IMR-90 (cell line): ENCODE results near the gene COTL1. TPM values are rescaled to one million over a fixed set of nuclear protein-coding genes. Genes with fewer than 3 reads are reported as not detected.

Source experiments
- ATAC-seq: fragments of 200-7000 bp; cut with Tn5 transposase; 2 replicates; pipeline ENCODE4 v1.9.1; 2020; ENCODE audit warnings: low read depth, mild to moderate bottlenecking, moderate library complexity
- BruUV-seq: library from RNA; stranded (reverse); fragments of 400-500 nt; replicated peaks from 2 replicates; lab custom pipeline; 2021; lab: Mats Ljungman, UMichigan
- CTCF ChIA-PET: fragments of 300-600 bp; formaldehyde crosslinking; extraction: SDS; loops from one replicate; lab custom pipeline; 2021; ENCODE audit warnings: antibody characterized with exemption; lab: Yijun Ruan, JAX
- POLR2A ChIA-PET: fragments of 300-600 bp; sonication (Branson Sonifier 250); formaldehyde crosslinking; loops from one replicate; lab custom pipeline; 2022; ENCODE audit warnings: antibody characterized with exemption; ENCODE audit not compliant: unreplicated experiment; lab: Charles Lee
- DNase-seq: peaks from one replicate; pipeline ENCODE4 v3.0.0; 2013
- H2AFZ ChIP-seq: replicated peaks from 2 replicates; pipeline ENCODE3; 2013; ENCODE audit warnings: low read length, mild to moderate bottlenecking; ENCODE audit not compliant: poor library complexity
- H2AK5ac ChIP-seq: 2 replicates; pipeline ENCODE4 v1.6.1; 2013; ENCODE audit warnings: low read depth, low read length, inconsistent platforms
- H2AK9ac ChIP-seq: replicated peaks from 2 replicates; pipeline ENCODE3; 2013; ENCODE audit warnings: mild to moderate bottlenecking, low read depth, low read length, moderate library complexity; ENCODE audit not compliant: poor library complexity
- H2BK120ac ChIP-seq: 2 replicates; pipeline ENCODE4 v1.6.1; 2013; ENCODE audit warnings: low read depth, low read length, inconsistent platforms
- H2BK15ac ChIP-seq: 3 replicates; pipeline ENCODE4 v1.6.1; 2013; ENCODE audit warnings: low read depth, low read length, inconsistent platforms
- H2BK20ac ChIP-seq: 2 replicates; pipeline ENCODE4 v1.6.1; 2013; ENCODE audit warnings: low read depth, mild to moderate bottlenecking, inconsistent platforms, low read length, moderate library complexity
- H2BK5ac ChIP-seq: 2 replicates; pipeline ENCODE4 v1.6.1; 2013; ENCODE audit warnings: mild to moderate bottlenecking, low read depth, low read length, inconsistent platforms; ENCODE audit not compliant: poor library complexity, severe bottlenecking
- H3K14ac ChIP-seq: replicated peaks from 2 replicates; pipeline ENCODE4 v1.6.1; 2013; ENCODE audit warnings: low read depth, low read length, inconsistent platforms
- H3K18ac ChIP-seq: 2 replicates; pipeline ENCODE4 v1.6.1; 2013; ENCODE audit warnings: low read depth, low read length, control low read depth
- H3K23ac ChIP-seq: 2 replicates; pipeline ENCODE4 v1.6.1; 2013; ENCODE audit warnings: low read depth, low read length, inconsistent platforms
- H3K27ac ChIP-seq: 2 replicates; pipeline ENCODE4 v1.5.1; 2013; ENCODE audit warnings: mild to moderate bottlenecking, control low read depth, low read length; ENCODE audit not compliant: insufficient read depth
- H3K27me3 ChIP-seq: 2 replicates; pipeline ENCODE4 v1.6.1; 2013; ENCODE audit warnings: low read length; ENCODE audit not compliant: control insufficient read depth, insufficient read depth
- H3K36me3 ChIP-seq: 2 replicates; pipeline ENCODE4 v1.6.1; 2013; ENCODE audit warnings: low read length, mixed read lengths; ENCODE audit not compliant: control insufficient read depth, insufficient read depth
- H3K4ac ChIP-seq: 2 replicates; pipeline ENCODE4 v1.6.1; 2013; ENCODE audit warnings: low read depth, low read length, inconsistent platforms
- H3K4me1 ChIP-seq: 2 replicates; pipeline ENCODE4 v1.6.1; 2013; ENCODE audit warnings: low read length, mixed read lengths; ENCODE audit not compliant: control insufficient read depth, insufficient read depth
- H3K4me2 ChIP-seq: 2 replicates; pipeline ENCODE4 v1.6.1; 2013; ENCODE audit warnings: low read depth, mild to moderate bottlenecking, control low read depth, low read length, moderate library complexity
- H3K4me3 ChIP-seq: 2 replicates; pipeline ENCODE4 v1.5.1; 2013; ENCODE audit warnings: low read depth, mild to moderate bottlenecking, control low read depth, low read length, moderate library complexity; ENCODE audit not compliant: insufficient read depth
- H3K56ac ChIP-seq: 2 replicates; pipeline ENCODE4 v1.6.1; 2013; ENCODE audit warnings: low read length, inconsistent platforms; ENCODE audit not compliant: insufficient read depth; ENCODE audit errors: extremely low read depth
- H3K79me1 ChIP-seq, 2 experiments: 2 replicates each; pipeline ENCODE4 v1.6.1; 2013; ENCODE audit warnings: low read length in 2 of 2, inconsistent platforms in 1 of 2, low read depth in 1 of 2
- H3K9ac ChIP-seq: 2 replicates; pipeline ENCODE4 v1.6.1; 2013; ENCODE audit warnings: low read depth, low read length, control low read depth
- H3K9me1 ChIP-seq: 2 replicates; pipeline ENCODE4 v1.6.1; 2013; ENCODE audit warnings: low read length, inconsistent platforms; ENCODE audit not compliant: insufficient read depth
- H3K9me3 ChIP-seq: 2 replicates; pipeline ENCODE4 v1.6.1; 2013; ENCODE audit warnings: low read length; ENCODE audit not compliant: control insufficient read depth, insufficient read depth
- H4K20me1 ChIP-seq: 2 replicates; pipeline ENCODE4 v1.6.1; 2013; ENCODE audit warnings: low read length, inconsistent platforms; ENCODE audit not compliant: insufficient read depth
- H4K5ac ChIP-seq: 2 replicates; pipeline ENCODE4 v1.6.1; 2013; ENCODE audit warnings: mild to moderate bottlenecking, low read depth, low read length, control low read depth
- H4K8ac ChIP-seq, 2 experiments: 2 replicates each; pipeline ENCODE4 v1.6.1; 2013; ENCODE audit warnings: low read depth in 2 of 2, low read length in 2 of 2, control low read depth in 1 of 2, inconsistent platforms in 1 of 2
- H4K91ac ChIP-seq: 2 replicates; pipeline ENCODE4 v1.6.1; 2013; ENCODE audit warnings: low read depth, low read length, inconsistent platforms; ENCODE audit not compliant: insufficient read depth
- BHLHE40 ChIP-seq: fragments of 150-350 bp; IDR thresholded peaks from 2 replicates; pipeline ENCODE4 v1.6.1; 2016; ENCODE audit warnings: mild to moderate bottlenecking, low read depth, low read length
- CEBPB ChIP-seq: IDR thresholded peaks from 2 replicates; pipeline ENCODE4 v1.6.1; 2012; ENCODE audit warnings: low read depth, low read length, improper control_type of control experiment
- CHD1 ChIP-seq: IDR thresholded peaks from 2 replicates; pipeline ENCODE4 v1.6.1; 2012; ENCODE audit warnings: low read depth, low read length, improper control_type of control experiment
- FOS ChIP-seq: fragments of 150-350 bp; IDR thresholded peaks from 2 replicates; pipeline ENCODE4 v1.6.1; 2016; ENCODE audit warnings: low read depth, low read length
- MAFK ChIP-seq: IDR thresholded peaks from 2 replicates; pipeline ENCODE4 v1.6.1; 2012; ENCODE audit warnings: low read depth, low read length, improper control_type of control experiment
- MAZ ChIP-seq: IDR thresholded peaks from 2 replicates; pipeline ENCODE4 v1.6.1; 2012; ENCODE audit warnings: low read depth, mild to moderate bottlenecking, low read length, improper control_type of control experiment, moderate library complexity, borderline replicate concordance
- MXI1 ChIP-seq: IDR thresholded peaks from 2 replicates; pipeline ENCODE4 v1.6.1; 2012; ENCODE audit warnings: low read depth, mild to moderate bottlenecking, low read length, moderate library complexity, borderline replicate concordance
- NFE2L2 ChIP-seq: fragments of 150-350 bp; IDR thresholded peaks from 2 replicates; pipeline ENCODE4 v1.6.1; 2016; ENCODE audit warnings: low read depth, mild to moderate bottlenecking, low read length
- POLR2A ChIP-seq: IDR thresholded peaks from 2 replicates; pipeline ENCODE4 v1.6.1; 2012; ENCODE audit warnings: mild to moderate bottlenecking, low read depth, low read length
- RAD21 ChIP-seq: IDR thresholded peaks from 2 replicates; pipeline ENCODE4 v1.6.1; 2012; ENCODE audit warnings: low read length, improper control_type of control experiment
- RCOR1 ChIP-seq: IDR thresholded peaks from 2 replicates; pipeline ENCODE4 v1.6.1; 2012; ENCODE audit warnings: mild to moderate bottlenecking, low read length, improper control_type of control experiment; ENCODE audit not compliant: insufficient replicate concordance
- RFX5 ChIP-seq: IDR thresholded peaks from 2 replicates; pipeline ENCODE4 v1.8.0; 2012; ENCODE audit warnings: low read depth, mild to moderate bottlenecking, low read length, moderate library complexity
- SMC3 ChIP-seq: fragments of 150-350 bp; IDR thresholded peaks from 2 replicates; pipeline ENCODE4 v1.6.1; 2016; ENCODE audit warnings: low read depth, mild to moderate bottlenecking, antibody characterized with exemption, low read length, moderate library complexity
- WGBS, 2 experiments: methylation state at CpG; one replicate each; pipeline versions ENCODE4 v1.1.5 to v1.1.7; 2013; ENCODE audit warnings: missing lambda C conversion rate in 2 of 2; ENCODE audit not compliant: insufficient read length in 1 of 2; ENCODE audit errors: extremely low coverage in 2 of 2; 5-methylcytosine and 5-hydroxymethylcytosine counted together
- dilution Hi-C: fragments of 300-500 bp; cut with HindIII; formaldehyde crosslinking; loops from one replicate; pipeline ENCODE4 v1.14.3; 2018; ENCODE audit warnings: low sequenced_read_pairs; ENCODE audit not compliant: unreplicated experiment
- in situ Hi-C: fragments of 300-500 bp; cut with MboI; formaldehyde crosslinking; loops from 3 replicates; pipeline ENCODE4 v1.14.3; 2019; ENCODE audit warnings: low sequenced_read_pairs, inconsistent platforms, mixed read lengths
- intact Hi-C: fragments of 100-400 bp; cut with micrococcal nuclease; formaldehyde crosslinking; loops from 2 replicates; pipeline ENCODE4 v1.10.0; 2022
- polyA plus RNA-seq, 3 experiments: library from polyadenylated mRNA; depleted of rRNA; stranded (reverse); fragments of >200 nt; gene quantifications; 2 replicates each; pipeline ENCODE4 v1.2.3, GENCODE V29; 2012; ENCODE audit warnings: low replicate concordance in 1 of 3
- total RNA-seq: library from RNA; depleted of rRNA; stranded (reverse); fragments of >200 nt; gene quantifications from 2 replicates; pipeline ENCODE4 v1.2.3, GENCODE V29; 2012
- TF ChIP-seq, protein P1 (sequence below): fragments of 150-350 bp; IDR thresholded peaks from 2 replicates; pipeline ENCODE4 v1.6.1; 2016; ENCODE audit warnings: low read depth, mild to moderate bottlenecking, low read length, moderate library complexity, borderline replicate concordance
- TF ChIP-seq, protein P2 (sequence below): fragments of 150-350 bp; IDR thresholded peaks from 2 replicates; pipeline ENCODE4 v1.6.1; 2017; ENCODE audit warnings: mild to moderate bottlenecking, antibody characterized with exemption, low read length, low read depth
- TF ChIP-seq, protein P3 (sequence below): conservative IDR thresholded peaks from 2 replicates; pipeline ENCODE4 v1.5.1; 2012; ENCODE audit warnings: mild to moderate bottlenecking, low read depth, low read length, improper control_type of control experiment

COTL1 gene
- total and polyA plus RNA-seq, 2 of the 4 experiments (the other 2 are of a cell fraction) = 144 to 258 TPM

GRCh38 chr16:84521497-84521770, 96.4 kb downstream of the COTL1 start:
- no peak overlapping the region for H2AFZ ChIP-seq
- in situ Hi-C loops = no loop called here
- no peaks in the 10 kb centered on the region for H3K36me3 ChIP-seq
- no peak overlapping the region for H3K23ac ChIP-seq
- H2BK15ac ChIP-seq = 0 out of 3 replicates have a peak overlapping the region, but pooled peaks have one; percentile 3
- no peak overlapping the region for H3K27ac ChIP-seq
- peaks cover 2% of the 10 kb centered on the region for H3K4me1 ChIP-seq
- no peak for DNase-seq
- H2AK9ac ChIP-seq = no peak overlapping the region
- intact Hi-C loops = no loop called here
- H2BK5ac ChIP-seq = no peak overlapping the region
- no peak overlapping the region for H4K8ac ChIP-seq
- no peak overlapping the region for H3K4me3 ChIP-seq
- no peak overlapping the region for H2BK20ac ChIP-seq
- H3K14ac ChIP-seq = 0 out of 2 replicates have a peak overlapping the region, but pooled peaks have one; percentile 0
- dilution Hi-C loops = no loop called here
- H3K9me1 ChIP-seq = peaks cover 5% of the 10 kb centered on the region; the same call in 1 of the 2 replicates
- peak overlapping the region; percentile 19; the same call in 1 of the 2 replicates for H2BK120ac ChIP-seq
- H3K4ac ChIP-seq = no peak overlapping the region; the same call in 1 of the 2 replicates
- peaks cover 0 to 4% of the 10 kb centered on the region in 2 experiments; a peak in 1 of 4 replicates for H3K79me1 ChIP-seq
- no peak overlapping the region for H3K4me2 ChIP-seq
- H3K56ac ChIP-seq = no peak overlapping the region
- BruUV-seq = no TSS peak
- no peak overlapping the region for H4K91ac ChIP-seq
- H4K5ac ChIP-seq = no peak overlapping the region
- H3K9ac ChIP-seq = no peak overlapping the region
- no peak for ATAC-seq
- ChIA-PET POLR2A (no interaction called here), CTCF (interaction anchor here (0.6 kb wide), 1 partner anchor 71 kb away, joined by 3 read pairs; no protein-coding TSS in a partner anchor)
- no peak for TF ChIP-seq FOS
- TF ChIP-seq CHD1 = no peak
- no peak for TF ChIP-seq RAD21
- no peak for TF ChIP-seq CEBPB
- TF ChIP-seq, protein P1, sequence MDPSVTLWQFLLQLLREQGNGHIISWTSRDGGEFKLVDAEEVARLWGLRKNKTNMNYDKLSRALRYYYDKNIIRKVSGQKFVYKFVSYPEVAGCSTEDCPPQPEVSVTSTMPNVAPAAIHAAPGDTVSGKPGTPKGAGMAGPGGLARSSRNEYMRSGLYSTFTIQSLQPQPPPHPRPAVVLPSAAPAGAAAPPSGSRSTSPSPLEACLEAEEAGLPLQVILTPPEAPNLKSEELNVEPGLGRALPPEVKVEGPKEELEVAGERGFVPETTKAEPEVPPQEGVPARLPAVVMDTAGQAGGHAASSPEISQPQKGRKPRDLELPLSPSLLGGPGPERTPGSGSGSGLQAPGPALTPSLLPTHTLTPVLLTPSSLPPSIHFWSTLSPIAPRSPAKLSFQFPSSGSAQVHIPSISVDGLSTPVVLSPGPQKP = no peak
- no peak for TF ChIP-seq BHLHE40
- no peak for TF ChIP-seq SMC3
- no peak for TF ChIP-seq NFE2L2
- no peak for TF ChIP-seq MXI1
- TF ChIP-seq POLR2A = no peak
- TF ChIP-seq RFX5 = no peak
- TF ChIP-seq, protein P2, sequence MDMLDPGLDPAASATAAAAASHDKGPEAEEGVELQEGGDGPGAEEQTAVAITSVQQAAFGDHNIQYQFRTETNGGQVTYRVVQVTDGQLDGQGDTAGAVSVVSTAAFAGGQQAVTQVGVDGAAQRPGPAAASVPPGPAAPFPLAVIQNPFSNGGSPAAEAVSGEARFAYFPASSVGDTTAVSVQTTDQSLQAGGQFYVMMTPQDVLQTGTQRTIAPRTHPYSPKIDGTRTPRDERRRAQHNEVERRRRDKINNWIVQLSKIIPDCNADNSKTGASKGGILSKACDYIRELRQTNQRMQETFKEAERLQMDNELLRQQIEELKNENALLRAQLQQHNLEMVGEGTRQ = no peak
- TF ChIP-seq, protein P3, sequence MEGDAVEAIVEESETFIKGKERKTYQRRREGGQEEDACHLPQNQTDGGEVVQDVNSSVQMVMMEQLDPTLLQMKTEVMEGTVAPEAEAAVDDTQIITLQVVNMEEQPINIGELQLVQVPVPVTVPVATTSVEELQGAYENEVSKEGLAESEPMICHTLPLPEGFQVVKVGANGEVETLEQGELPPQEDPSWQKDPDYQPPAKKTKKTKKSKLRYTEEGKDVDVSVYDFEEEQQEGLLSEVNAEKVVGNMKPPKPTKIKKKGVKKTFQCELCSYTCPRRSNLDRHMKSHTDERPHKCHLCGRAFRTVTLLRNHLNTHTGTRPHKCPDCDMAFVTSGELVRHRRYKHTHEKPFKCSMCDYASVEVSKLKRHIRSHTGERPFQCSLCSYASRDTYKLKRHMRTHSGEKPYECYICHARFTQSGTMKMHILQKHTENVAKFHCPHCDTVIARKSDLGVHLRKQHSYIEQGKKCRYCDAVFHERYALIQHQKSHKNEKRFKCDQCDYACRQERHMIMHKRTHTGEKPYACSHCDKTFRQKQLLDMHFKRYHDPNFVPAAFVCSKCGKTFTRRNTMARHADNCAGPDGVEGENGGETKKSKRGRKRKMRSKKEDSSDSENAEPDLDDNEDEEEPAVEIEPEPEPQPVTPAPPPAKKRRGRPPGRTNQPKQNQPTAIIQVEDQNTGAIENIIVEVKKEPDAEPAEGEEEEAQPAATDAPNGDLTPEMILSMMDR = no peak
- TF ChIP-seq MAFK = no peak
- TF ChIP-seq MAZ = no peak
- TF ChIP-seq RCOR1 = no peak
- WGBS, 2 experiments = no CpG with 5 or more reads among the region's 4 CpGs
- peak overlapping the region; percentile 41; the same call in 1 of the 2 replicates for H2AK5ac ChIP-seq
- H3K18ac ChIP-seq = no peak overlapping the region
- H3K27me3 ChIP-seq = no peaks in the 10 kb centered on the region
- H3K9me3 ChIP-seq = 0 out of 2 replicates have a peak, but pooled peaks cover 2% of the 10 kb centered on the region
- H4K20me1 ChIP-seq = no peaks in the 10 kb centered on the region
